Right hindlimb (tissue), 1 donor: ENCODE results near the gene CD72.
A peak's percentile ranks its signal among the peaks of the same experiment; 100 is the strongest.
"Not testable (repeated sequence)": the region's sequence is repeated elsewhere in the genome, so short reads cannot be mapped to it uniquely, and the experiment has no call there.

ENCODE experiments used
- DNase-seq: peaks from one replicate; pipeline ENCODE4 v3.0.0-alpha.2; 2018

CD72 gene

DNA sequence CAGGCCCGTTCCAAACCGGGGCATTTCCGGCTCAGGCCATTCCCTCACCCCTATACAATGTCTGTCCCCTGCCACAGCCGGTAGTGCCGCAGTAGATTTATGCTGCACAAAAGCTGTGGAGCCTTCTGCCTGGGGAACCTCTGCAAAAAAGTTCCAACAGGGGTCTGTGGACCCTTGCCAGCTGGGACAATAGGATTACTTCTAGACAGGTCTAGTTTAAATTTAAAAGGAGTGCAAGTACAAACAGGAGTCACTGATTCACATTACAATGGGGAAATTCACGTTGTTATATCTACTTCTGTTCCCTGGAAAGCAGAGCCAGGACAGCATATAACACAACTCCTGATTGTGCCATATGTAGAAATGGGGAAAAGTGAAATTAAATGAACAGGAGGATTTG is 34.7 kb downstream of the CD72 start:
- DNase-seq: not testable (repeated sequence)

DNA sequence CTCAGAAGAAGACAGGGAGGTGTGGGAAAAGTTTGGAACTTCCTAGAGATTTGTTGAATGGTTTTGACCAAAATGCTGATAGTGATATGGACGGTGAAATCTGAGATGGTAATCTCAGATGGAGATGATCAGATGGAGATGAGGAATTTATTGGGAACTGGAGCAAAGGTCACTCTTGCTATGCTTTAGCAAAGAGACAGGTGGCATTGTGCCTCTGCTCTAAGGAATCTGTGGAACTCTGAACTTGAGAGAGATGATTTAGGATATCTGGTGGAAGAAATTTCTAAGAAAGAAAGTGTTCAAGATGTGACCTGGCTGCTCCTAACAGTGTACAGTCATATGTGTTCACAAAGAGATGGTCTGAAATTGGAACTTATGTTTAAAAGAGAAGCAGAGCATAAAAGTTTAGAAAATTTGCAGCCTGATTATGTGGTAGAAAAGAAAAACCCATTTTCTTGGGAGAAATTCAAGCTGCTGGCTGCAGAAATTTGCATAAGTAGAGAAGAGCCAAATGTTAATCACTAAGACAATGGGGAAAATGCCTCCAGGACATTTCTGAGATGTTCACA is 38.5 kb downstream of the CD72 start:
- DNase-seq: not testable (repeated sequence)

DNA sequence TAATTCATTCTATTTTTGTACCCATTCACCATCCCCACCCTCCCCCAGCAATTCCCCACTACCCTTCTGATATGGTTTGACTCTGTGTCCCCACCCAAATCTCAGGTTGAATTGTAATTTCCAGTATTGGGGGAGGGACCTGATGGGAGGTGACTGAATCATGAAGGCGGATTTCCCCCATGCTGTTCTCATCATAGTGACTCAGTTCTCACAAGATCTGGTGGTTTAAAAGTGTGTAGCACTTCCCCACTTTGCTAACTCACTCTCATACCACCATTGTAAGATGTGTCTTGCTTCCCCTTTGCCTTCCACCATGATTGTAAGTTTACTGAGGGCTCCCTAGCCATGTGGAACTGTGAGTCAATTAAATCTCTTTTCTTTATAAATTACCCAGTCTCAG is 39.1 kb downstream of the CD72 start:
- no peak for DNase-seq

DNA sequence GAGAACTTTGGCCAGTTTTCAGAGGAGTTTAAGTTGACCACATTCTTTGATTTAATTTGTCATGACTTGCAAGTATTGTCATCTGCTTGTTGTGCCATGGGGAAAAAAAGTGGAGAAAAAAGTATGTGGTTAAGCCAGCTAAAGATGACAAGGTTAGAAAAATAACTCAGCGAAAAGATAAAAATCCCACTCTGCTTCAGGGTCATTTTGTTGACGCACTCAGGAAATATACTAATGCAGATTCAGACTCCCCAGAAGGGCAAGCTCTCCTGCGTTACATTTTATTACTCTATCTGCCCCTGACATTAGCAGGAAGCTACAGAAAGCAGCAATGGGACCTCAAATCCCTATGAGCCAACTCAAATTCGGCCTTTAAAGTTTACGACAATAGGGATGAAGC is 40.7 kb downstream of the CD72 start:
- no peak for DNase-seq

DNA sequence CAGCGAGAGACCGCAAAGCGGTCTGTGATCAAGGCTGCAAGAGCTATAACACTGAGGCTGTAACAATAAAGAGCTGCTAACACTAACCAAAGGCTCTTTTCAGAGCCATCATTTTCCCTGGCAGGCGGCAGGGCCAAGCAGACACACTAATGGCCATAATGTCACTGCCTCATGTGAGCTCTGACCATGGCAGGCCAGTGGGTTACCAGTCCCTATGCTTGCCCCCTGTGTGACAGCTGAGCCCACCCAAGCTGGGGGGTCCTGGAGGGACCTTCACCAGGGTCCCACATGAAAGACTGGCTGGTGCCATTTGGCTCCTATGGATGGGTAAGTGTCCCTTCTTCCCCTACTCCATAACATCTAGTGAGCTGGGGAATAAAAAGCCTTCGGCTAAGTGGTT is 42.7 kb downstream of the CD72 start:
- no peak for DNase-seq

DNA sequence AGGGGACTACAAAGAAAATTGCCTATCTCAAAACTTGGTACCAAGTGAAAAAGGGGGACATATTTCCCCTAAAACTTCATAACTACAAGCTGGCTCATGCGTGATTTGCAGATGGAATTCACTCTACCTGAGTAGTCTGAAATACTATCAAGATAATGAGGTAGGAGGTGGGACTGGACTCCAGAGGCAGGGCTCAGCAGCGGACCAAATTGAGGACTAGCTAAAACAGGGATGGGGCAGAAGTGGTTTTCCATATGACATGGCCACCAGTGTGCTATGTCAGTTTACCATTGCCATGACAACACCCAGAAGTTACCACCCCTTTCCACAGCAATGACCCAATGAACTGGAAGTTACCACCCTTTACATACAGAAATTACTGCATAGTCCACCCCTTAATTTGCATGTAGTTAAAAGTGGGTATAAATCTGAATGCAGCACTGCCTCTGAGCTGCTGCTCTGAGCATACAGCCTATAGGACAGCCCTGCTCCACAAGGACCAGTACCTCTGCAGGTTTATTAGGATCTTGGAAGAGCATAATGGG is 43.6 kb downstream of the CD72 start:
- DNase-seq: no peak

DNA sequence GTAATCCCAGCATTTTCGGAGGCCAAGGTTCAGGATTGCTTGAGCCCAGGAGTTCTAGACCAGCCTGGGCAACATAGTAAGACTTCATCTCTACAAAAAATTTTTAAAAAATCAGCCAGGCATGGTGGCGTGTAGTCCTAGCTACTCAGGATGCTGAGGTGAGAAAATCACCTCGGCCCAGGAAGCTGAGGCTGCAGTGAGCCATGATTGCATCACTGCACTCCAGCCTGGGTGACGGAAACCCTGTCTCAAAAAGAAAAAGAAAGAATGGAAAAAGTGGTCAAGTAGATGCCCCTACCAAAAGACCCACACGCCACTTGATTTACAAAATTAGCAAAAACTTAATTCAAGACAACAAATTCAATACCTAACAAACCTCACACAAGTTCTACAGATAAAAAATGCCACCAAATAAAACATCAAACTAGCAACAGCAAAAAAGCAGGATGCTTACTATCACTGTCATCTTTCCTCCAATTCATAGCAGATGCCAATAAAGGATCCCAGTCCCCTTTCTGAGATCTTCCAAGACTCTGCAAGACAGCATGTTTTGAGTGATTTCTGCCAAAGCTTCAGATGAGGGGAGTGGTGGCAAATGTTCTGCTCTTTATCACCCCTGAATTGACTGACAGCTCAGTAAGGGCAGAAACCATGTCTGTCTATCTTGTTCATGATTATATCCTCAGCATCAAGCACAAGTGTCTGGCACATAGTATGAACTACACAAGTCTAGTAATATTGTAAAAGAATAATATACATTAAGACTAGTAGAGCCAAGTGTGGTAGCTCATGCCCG is 47.3 kb downstream of the CD72 start:
- no peak for DNase-seq

DNA sequence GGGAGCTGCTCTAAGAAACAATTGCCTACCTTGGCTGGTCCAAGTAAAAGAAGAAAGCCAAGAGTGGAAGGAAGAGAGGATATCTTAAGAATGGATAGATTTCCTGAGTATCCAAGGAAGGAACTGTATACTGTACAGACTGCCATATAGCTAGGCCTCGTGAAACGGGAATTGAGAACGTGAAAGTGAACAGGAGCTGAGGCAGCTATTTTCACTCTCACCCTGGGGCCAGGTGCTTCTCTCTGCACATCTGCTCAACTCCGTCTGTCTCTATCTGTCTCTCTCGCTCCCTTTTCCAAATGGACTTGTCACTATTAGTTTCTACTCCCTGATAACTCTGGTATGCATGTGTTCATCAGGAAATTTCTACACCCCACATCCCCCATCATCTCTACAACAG is 49.0 kb downstream of the CD72 start:
- no peak for DNase-seq

DNA sequence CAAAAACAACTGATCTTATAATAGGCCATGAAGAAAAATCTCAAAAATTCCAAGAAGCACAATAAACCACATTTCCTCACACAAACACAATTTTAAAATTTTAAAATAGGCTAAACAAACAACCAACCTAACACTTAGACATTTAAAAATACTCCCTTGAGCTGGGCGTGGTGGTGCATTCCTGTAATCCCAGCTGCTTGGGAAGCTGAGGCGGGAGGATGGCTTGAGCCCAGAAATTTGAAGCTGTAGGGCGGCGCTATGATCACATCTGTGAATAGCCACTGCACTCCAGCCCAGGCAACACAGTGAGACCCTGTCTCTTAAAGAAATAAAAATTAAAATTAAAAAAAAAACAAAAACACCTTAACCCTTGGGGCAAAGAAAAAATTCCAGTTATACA is 50.0 kb downstream of the CD72 start:
- DNase-seq: no peak

DNA sequence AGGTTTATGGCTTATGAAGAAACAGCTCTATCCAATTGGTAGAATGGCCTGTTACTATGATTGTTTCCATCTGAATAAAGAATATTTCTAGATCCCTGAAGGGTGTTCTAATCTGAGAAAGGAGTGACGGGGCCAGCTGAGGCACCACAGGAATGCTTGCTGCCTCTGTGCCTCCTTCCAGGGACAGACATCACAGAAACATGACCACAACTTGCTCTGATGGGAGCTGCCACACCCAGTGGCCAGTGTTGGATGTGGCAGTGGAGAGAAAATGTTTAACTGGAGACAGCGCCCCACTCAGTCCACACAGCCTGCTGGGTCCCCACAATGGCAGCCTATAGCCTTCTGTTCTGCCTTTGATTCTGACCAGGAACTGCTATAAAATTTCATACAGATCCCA is 51.8 kb downstream of the CD72 start:
- DNase-seq: peak; percentile 52

DNA sequence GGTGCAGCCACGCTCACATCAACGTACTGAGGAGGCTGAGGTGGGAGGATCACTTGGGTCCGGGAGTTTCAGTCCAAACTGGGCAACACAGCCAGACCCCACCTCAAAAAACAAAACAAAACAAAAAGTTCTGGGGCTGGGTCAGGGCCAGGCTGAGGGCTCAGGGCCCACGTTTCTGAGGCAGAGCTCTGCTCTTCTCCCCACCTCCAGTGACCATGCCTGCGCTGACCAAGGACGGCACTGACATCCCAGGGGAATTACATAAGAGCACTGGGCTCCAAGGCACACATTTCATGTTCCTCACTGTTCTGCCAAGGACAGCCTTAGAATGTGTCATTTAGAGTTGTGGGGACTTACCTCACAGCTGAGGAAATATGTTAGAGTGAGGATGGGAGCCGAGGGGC is 53.6 kb downstream of the CD72 start:
- DNase-seq: no peak

DNA sequence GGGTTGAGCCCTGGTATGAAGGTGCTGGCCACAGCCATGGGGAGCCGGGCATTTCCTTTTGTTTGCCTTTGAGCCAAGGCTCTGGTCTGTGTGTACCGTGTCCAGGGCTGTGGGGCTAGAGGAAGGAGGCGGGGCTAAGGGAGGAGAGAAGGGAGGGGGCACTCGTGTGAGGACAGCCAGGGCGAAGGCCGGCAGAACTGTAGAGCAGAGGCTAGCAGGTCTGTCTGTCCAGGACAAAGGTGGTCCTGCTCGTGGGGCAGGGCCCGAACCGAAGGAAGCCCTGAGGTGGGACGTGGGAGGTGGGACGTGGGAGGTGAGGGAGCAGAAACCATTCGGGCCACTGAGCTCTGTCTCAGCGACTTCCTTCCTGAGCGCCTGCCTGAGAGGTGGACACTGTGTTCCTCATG is 54.4 kb downstream of the CD72 start:
- DNase-seq: peak; percentile 44

DNA sequence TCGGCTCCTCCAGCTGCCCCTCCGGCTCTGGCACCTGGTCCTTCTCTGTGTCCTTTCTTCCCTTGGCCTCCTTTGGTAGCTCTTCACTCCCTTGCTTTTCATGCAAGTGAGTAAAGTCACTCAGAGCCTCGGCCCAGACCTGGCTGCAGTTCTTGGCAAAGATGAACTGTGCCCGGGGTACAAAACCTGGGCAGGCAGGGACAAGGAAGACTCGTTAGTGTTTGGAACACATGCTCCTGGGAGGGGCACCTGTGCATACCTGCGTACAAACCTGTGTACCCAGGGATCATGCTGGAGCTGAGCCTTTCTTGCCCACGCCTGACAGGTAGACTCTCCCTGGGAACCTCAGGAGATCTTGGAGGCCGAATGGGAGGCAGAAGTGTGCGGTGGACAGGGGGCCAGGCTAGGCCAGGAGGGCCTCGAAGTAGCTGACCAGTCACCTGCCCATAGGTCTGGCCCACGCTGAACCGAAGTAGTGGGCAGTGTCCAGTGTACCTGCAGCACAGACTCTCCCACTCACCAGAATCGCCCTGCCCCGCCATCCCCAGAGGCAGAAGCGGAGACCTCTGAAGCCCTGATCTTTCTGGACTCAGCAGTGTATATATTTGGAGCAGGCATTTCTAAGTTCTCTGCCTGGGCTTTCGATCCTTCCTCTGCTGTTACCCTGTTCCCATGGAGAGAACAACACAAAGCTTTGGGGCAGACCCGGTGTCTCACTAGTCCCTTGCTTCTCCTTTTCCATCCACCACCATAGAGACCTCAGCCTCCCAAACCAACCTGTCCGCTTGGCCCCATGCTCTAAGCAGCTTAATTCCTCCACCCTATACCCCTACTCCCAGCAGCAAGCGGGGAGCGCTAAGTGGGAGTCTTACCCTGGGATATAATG is 55.1 kb downstream of the CD72 start:
- DNase-seq: no peak

DNA sequence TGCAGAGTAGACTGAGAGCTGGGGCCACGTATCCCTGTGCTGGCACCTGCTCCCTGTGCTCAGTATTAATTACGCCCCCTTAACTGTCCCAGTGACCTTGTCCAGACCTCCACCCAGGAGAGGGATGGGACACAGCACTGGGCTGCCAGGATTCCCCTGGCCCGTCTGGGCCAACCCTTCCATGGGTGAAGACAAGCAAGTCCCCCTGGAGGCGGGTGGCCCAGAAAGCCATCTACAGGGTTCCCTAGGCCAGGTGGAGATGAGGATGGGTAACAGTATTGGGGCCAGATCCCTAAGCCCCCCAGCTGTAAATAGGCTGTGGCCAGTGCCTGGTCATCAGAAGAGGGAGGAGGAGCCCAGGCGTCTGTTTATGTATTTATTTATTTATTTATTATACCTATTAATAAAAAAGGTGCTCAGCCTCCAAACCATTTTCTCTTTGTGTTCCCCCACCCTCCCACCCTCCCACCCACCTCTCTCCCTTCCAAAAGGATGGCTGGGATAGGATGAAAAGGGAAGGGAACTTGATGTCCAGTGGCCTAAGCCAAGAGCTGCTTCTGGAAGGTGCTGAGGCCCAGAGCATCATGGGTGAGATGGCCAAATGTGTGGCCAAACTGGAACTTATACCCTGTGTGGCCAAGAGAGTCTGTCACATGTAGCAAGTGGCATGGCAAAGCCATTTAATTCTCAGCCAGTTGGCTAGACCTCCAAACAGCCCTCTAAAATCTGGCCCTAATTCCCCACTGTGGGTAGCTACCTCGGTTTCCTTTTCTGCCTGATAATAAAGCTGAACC is 56.5 kb downstream of the CD72 start:
- no peak for DNase-seq

DNA sequence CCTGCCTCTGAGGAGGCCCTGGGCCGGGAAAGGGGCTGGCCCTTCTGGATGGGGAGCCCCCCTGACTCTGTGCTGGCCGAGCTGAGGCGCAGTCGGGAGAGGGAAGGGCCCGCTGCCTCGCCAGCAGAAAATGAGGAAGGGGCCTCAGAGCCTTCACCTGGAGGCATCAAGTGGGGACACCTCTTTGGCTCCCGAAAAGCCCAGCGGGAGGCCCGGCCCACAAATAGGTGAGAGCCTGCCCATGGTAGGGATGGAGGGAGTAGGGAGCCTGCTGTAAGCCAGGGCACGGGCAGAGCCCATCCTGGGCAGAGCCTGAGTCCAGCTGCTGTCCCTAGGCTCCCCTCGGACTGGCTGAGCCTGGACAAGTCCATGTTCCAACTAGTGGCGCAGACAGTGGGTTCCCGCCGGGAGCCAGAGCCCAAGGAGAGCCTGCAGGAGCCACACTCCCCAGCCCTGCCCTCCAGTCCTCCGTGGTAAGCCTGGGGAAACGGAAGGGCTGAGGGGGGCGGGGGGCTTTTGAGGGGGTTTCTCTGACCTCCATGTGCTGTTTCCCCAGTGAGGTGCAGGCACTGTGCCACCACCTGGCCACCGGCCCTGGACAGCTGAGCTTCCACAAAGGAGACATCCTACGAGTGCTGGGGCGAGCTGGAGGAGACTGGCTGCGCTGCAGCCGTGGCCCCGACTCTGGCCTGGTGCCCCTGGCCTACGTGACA is 57.4 kb downstream of the CD72 start:
- no peak for DNase-seq
